Stimulated activated CD8-positive, alpha-beta memory T cell treated with anti-CD3 and anti-CD28 coated beads, Interleukin-4, amount 100 ng/mL, for 1 hour (primary cell): ENCODE data around the gene MED22.
"Not testable (repeated sequence)": the region's sequence is repeated elsewhere in the genome, so short reads cannot be mapped to it uniquely, and the experiment has no call there.

Experiments
- DNase-seq, 2 donors: peaks; one replicate each; pipeline ENCODE4 v3.0.0-alpha.2; 2020; ENCODE audit warnings: low read depth in 2 of 2, low spot score in 1 of 2

The MED22 gene

DNA sequence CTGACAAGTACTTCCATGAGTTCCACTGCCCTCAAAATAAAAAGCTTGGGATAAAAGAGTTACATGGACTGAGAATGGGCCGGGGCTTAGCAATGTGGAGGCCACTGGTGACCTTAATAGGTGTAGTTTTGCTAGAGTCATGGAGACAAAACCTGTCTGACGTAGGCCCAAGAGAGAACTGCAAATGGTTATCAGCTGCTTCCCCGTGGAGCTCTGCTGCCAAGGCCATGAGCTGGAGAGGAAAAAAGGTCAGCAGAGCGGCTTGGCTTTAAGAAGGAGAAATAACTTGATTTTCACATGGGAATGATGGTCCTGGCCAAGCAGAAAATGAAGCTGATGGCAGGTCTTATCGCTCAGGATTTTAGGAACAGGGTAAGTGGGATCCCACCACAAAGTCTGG lies 8.3 kb downstream of the MED22 start:
- no peak for DNase-seq

DNA sequence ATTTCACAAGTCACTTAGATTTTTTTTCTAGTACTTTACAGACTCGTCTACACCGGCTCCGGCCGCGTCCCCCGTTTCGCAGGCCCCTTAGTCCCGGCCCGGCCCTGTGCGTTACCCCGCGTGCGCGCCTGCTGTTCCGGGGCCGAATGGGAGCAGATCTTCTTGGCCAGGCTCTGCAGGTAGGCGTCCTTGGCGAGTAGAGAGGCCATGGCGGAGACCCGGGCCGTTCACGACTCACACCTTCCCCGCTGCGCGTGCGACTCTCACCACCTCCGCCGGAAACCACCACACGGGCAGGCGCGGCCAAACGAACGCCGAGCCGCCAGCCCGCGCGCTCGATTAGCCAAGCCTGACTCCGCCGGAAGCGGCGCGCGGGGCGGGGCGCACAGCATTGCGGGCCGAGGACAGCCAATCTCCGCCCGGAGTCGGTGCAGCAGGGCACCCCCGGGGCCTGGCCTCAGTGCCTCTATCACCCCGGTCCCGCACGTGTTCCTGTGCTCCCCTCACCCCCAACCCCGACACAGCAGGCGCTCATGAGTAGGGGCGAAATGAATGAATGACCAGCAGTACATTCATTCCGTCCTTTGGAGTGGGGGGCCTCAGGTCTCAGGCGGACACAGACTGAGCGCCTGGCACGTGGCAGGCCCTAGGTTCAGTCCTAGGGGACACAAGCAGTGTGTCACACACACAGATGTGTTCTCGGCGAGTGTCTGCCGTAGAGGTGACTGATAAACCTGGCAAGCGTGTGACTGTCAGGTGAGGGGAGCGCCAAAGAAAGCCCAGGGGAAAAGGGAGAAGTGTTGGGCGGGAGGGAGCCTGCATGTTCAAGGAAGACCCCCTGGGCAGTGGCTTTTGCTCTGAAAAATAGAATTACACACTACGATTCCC lies 11.8 kb downstream of the MED22 start, which contains the start of gene SURF6:
TSS of gene SURF6 (minus strand) at position 265 of the 888 bp plus-strand sequence. CDS start at position 209, 56 bp downstream.
- DNase-seq, result peak; percentile 85 to 86

DNA sequence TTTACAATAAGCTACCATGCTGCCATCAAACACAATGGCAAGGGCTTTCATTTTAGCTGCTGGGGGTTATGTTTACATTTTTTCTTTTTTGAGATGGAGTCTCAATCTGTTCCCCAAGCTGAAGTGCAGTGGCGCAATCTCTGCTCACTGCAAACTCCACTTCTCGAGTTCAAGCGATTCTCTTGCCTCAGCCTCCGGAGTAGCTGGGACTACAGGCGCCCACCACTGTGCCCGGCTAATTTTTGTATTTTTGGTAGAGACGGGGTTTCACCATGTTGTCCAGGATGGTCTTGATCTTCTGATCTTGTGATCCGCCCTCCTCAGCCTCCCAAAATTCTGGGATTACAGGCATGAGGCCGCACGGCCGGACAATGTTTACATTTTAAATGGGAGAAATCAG lies 13.0 kb downstream of the MED22 start:
- not testable (repeated sequence) for DNase-seq

DNA sequence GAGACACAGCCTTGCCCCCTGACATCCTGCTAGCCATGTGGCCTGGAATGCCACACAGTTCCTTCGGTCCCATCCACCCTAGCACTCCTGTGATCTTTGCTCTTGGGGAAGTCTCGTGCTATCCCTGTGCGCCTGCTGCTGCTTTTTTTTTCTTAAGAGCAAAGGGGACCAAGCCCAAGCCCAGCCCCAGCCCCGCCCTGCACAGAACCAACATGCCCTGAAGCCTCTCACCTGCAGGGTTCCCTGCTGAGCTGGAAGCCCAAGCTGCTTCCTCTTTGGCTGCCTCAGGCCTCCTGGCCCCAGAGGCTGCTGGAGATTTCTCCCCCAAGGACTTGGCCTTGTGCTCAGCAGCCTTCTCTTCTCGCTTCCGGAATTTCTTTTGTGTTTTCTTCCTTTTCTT lies 13.8 kb downstream of the MED22 start:
- no peak for DNase-seq

DNA sequence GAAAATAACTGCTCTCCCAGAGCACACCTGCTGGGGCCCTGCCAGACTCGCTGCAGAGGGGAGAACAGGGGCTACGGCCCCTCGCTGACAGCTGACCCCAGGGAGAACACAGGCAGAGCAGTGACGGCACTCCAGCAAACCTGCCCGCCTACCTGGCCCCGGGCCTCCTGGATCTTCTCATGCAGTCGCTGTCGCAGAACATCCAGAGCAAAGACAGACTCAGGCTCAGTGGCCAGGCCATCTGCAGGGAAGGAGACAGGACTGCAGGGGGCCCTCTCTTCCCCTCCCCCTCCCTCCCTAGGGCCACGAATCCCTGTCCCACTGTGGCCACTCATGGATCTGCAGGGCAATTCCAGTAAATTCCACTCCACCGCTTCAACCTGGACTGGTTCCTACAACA lies 14.4 kb downstream of the MED22 start:
- no peak for DNase-seq

DNA sequence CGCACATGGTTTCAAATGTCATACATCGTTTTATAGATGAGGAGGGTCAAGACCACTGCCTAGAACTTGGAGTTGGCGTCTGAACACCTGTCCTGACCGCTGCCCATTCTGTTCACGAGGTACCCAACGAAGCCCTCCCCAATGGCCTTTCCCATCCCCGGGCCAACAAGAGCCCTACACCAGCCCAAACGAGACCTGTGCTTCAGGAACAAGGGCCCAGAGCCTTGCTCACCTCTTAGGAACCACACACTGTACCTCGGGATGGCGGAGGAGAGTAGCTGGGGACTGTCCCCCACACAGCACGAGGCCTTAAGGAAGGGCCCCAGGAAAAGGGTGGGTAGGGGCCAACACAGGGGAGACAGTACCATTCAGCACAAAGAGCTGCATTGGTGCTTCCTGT lies 14.9 kb downstream of the MED22 start:
- no peak for DNase-seq

DNA sequence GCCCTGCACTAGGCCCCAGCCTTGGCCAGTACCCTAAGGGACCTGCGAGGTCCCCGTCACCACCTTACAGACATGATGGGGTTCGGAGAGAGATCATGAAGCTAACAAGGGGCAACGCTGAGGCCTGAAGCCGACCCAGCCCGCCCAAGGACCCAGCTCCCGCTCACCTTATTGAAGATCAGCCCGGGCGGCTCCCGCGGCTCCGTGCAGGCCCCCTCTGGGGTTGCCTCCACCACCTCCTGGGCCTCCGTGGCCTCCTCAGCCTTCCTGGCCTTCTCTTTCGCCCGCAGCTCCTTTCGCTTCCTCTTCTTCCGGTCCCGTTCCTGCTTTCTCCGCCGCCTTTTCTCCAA lies 15.6 kb downstream of the MED22 start:
- DNase-seq, result no peak

DNA sequence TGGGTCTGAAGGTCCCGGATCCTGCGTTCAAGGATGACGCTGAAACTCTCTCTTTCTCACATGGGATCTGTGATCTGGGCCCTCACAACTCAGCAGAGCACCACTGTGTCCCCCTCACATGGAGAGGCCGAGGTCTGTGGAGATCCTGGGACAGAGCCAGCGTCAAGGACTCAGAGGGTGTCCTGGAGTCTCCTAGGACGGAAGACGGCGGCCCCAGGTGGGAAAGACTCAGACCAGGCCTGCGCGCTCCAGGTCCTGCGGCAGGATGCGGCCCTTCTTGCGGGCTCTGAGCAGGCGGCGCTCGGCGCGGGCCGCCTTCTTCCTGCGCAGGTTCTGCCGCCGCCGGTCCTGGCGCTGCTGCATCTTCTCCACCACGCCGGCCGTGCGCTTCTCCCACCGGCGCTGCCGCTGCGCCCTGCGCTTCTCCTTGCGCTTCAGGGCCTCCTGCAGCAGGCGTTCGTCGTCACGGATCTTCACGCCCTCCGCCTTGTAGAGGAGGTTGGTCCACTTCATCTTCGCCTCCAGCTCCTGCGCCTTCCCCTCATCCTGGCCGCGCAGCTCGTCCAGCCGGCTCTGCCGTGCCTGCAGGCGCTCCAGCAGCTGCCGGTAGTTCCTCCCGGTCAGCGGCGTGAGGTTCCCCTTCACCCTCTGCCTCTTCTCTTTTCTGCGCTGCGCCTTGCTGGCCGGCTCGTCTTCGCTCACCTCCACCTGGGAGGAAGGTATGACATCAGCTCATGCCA lies 16.1 kb downstream of the MED22 start:
- DNase-seq, result no peak

DNA sequence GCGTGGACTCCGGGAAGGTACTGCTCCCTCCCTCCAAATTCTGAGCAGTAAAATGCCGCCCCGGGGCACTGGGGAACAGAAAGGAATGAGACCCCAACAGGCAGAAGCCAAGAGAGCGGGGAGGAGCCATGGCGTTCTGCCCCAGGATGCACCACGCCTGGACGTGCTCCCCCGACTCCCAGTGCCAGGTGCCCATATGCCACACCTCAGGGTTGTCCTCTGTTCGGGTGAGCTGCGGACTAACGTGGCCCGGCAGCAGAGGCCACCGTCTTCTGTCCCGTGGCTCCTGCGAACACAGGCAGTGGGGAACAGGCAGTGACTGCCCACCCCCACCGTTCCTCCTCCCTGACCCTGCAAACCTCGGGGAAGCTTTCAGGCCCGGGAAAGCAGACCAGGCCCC lies 16.7 kb downstream of the MED22 start:
- no peak for DNase-seq

DNA sequence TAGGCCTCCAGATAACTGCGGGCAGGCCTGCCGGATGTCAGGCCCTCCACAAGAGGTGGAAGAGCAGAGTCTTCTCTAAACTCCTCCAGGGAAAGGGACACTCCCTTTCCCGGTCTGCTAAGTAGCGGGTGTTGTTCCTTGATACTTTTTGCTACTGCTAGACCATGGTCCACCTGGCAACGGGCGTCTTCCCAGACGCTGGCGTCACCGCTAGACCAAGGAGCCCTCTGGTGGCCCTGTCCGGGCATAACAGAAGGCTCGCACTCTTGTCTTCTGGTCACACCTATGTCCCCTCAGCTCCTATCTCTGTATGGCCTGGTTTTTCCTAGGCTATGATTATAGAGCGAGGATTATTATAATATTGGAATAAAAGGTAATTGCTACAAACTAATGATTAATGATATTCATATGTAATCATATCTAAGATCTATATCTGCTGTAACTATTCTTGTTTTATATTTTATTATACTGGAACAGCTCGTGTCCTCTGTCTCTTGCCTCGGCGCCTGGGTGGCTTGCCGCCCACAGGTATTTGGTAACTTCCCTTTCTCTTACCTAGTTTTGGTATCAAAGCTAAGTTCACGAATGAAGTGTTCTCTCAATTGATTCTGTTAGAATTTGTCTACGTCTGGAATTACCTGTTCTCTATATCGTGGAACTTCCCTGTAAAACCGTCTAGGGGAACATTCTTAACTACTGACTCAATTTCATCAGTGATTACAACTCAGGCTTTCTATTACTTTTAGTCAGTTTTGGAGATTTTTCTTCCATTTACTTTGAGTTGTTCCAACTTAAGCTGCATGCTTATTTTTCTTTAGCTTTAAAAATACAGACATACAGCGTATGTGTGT lies 18.4 kb downstream of the MED22 start:
- not testable (repeated sequence) for DNase-seq

DNA sequence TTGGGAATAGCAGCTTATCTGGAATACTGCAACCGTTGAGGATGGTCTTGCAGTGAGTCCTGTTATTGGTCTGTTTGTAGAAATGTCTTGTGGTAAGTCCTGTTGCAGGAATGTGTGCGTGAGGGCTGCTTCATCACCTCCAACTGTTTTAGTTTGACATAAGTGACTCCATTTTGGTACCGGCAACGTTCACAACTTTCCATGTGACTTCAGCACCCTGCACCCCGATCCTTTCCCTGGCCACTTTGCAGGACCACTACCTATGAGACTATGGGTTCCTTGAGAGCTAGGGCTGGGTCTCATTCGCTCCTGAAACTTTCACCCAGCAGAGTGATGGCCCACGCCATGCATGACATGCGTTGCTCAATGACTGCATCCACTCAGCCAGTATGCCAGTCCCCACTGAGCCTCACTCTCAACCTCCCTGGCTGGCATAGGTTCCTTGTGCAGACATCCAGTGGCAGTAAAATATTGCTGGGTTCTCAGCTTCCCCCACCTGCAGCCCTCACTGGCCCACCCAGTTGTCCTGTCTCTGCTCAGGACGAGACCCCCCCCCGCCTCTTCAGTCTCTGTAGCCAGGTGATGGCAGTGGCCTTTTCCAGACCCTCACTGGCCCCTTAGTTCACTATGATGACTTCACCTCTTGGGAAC lies 20.0 kb downstream of the MED22 start:
- no peak for DNase-seq

DNA sequence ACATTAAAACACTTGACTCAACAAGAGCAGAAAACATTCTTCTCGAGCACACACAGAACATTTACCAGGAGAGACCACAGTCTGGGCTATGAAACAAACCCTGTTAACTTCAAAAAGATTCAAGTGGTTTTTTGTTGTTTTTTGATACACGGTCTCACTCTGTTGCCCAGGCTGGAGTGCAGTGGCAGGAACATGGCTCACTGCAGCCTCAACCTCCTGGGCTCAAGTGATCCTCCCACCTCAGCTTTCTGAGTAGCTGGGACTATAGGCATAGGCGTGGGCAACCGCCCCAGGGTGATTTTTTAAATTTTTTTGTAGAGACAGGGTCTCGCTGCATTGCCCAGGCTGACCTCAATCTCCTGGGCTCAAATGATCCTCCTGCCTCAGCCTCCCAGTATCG lies 20.9 kb downstream of the MED22 start:
- DNase-seq, result not testable (repeated sequence)

DNA sequence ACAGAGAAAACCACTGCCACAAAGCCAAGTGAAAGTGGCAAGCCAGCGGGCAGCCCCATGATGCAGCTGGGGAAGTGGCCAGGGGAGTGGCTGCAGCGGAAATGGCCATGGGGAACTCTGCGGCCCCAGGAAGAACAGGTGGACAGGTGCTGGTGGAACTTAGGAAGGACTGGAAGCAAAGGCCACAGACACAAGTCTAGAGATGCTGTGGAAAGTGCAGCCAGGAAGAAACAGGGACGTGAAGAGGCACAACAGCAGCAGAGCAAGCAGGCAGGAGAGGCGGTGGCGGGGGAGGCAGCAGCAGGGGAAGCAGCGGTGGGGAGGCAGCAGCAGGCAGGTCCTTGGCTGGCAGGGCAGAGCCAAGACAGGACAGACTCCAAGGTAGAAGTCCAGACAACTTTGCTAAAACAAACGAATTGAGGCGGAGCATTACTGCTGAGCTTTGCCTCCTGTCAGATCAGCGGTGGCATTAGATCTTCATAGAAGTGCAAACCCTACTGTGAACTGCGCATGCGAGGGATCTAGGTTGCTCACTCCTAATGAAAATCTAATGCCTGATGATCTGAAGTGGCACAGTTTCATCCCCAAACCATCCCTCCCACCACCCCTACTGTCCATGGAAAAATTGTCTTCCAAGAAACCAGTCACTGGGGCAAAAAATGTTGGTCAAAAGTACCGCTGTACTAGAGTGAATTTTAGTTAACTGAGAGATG lies 23.8 kb downstream of the MED22 start:
- no peak for DNase-seq

DNA sequence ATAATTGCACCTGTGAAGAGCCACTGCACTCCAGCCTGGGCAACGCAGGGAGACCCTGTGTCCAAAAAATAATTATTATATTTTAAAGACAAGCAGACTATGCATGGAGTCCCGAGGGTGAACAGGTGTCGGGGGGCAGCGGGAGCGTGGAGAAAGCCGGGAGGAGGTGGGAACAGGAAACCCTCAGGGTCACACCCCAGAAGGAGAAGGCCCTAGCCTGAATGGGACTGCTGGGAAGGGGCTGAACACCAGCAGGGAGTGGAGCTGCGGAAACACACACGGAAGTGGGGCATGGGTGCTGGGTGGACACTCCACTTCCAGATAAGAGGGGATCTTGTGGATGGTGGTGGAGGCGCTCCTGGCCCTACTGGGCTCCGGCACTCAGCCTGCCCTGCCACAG lies 24.7 kb downstream of the MED22 start:
- no peak for DNase-seq

DNA sequence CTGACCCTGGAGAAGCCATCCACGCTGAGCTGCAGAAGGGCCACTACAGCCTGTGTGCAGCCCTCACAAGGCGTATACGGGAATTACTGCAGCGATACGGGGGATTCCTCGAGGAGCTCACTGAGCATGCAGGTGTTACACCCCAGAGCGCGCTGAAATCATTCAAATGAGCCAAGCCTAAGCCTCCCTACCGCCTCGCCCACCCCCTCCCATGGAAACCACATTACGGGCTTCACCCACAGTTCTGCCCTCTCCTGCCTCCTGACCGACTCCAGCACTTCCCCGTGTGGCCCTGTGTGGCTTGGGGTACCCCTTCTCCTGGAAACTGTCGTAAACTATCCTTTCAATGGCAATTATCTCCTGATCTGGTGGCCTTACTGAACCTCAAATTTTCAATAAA lies 25.2 kb downstream of the MED22 start:
- DNase-seq, result no peak

DNA sequence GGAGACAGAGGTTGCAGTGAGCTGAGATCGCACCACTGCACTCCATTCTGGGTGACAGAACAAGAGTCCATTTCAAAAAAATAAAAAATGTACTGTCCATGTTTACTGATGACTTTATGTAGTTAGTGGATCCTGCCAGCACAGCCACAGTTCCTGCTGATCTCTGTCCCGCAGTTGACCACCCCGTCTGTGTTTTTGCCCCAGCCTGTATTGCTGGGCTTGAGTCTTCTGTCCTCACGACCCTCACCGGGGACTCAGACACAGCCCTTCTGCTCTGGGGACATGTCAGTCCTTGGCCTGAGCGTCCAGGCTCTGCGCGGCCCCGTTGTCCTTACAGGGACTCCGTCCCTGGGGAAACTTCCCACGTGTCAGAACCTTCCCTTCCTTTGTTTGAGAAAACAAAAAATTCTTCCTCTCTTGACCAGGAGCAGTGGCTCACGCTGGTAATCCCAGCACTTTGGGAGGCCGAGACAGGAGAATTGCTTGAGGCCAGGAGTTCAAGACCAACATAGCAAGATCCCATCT lies 26.5 kb downstream of the MED22 start:
- DNase-seq, result no peak

DNA sequence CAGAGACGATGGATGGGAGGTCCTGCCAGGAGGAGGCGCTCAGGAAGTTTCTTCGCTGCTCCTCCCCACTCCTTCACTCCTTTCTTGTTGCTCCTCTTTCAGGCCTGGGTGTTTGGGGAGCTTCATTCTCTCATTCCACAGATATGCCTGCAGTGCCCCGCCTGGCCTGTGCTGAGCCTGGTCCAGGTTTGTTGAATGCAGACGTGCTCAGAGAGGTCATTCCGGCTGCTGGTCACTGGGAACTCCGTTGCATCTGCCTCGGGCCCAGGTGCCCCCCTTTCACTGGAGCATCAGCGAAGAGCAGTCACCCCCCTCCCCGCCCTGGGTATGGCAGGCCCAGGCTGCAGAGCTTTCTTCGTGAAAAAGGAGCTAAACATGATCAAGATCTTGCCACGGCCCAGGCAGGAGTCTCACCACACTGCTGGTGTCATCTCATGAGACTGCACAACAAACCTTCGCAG lies 27.5 kb downstream of the MED22 start:
- DNase-seq, result no peak

DNA sequence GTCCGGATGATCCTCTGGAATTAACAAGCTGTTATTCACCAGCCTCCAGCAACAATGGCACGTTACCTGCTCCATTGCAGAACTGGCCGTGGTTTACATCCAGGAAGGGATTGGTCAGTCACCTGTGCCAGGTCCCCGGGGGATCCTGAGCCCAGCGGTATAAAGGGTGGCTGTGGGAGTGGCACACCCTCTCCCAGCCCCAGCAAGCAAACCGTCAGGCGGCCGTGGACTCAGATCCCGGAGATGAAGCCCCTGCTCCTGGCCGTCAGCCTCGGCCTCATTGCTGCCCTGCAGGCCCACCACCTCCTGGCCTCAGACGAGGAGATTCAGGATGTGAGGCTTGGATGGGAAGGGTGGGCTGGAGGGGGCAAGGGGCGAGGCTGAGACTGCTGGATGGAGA lies 30.4 kb downstream of the MED22 start:
- not testable (repeated sequence) for DNase-seq

DNA sequence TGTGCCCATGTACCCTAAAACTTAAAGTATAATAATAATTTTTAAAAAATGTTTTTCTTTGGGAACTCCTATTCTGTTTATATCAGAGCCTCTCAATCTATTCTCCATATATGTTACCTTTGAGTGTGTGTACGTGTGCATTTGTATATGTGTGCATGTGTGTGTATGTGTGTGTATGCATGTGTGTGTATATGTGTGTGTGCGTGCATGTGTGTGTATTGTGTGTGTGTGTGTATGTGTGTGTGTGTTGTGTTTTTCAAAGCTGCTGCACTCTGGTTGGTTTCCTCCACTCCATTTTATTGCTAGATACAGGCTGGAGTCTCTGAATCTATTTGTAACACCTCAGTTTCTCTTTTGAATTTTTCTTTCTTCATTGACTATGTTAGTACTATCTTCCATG lies 31.9 kb downstream of the MED22 start:
- no peak for DNase-seq

DNA sequence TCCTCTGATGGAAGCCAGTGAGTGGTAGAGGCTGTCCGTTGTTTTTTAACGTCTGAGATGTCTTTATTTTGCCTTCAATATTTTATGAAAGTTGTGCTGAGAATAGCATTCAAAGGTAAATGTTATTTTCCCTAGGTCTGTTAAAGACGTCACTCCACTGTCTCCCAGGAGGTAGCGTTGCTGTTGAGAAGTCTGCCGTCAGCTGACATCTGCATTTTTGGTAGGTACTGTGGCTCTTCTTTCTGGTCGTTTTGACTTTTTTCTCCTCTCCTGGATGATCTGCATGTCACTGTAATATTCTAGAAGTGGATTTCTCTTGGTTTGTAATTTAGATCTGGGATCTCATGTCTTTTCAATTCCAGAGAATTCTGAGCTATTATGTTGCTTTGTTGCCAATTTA lies 38.3 kb downstream of the MED22 start:
- DNase-seq, result no peak
